Measurements from ENCODE around the gene UNCX. TPM values are rescaled to one million over a fixed set of nuclear protein-coding genes. Genes with fewer than 3 reads are reported as not detected.
"Not testable (repeated sequence)": the region's sequence is repeated elsewhere in the genome, so short reads cannot be mapped to it uniquely, and the experiment has no call there.

UNCX gene
- total RNA-seq, 1 experiment from 2014 or later: not detected

- no peak for DNase-seq (ENCODE audit: extremely low read depth, low read depth)
Observed at GRCh38 chr7:1274121-1274875, 41.6 kb downstream of the UNCX start.

GRCh38 chr7:1274876-1275375 is 42.3 kb downstream of the UNCX start:
- DNase-seq (ENCODE audit: extremely low read depth, low read depth): no peak

GRCh38 chr7:1275451-1276381 is 43.0 kb downstream of the UNCX start:
- DNase-seq (ENCODE audit: extremely low read depth, low read depth): no peak

- no peak for DNase-seq (ENCODE audit: extremely low read depth, low read depth)
Observed at GRCh38 chr7:1276626-1277175, 44.0 kb downstream of the UNCX start.

GRCh38 chr7:1278543-1278942 is 45.9 kb downstream of the UNCX start:
- DNase-seq (ENCODE audit: extremely low read depth, low read depth): no peak

GRCh38 chr7:1279041-1279440 is 46.4 kb downstream of the UNCX start:
- DNase-seq (ENCODE audit: extremely low read depth, low read depth): no peak

GRCh38 chr7:1279895-1280294 is 47.2 kb downstream of the UNCX start:
- DNase-seq (ENCODE audit: extremely low read depth, low read depth): not testable (repeated sequence)

- no peak for DNase-seq (ENCODE audit: extremely low read depth, low read depth)
Observed at GRCh38 chr7:1281068-1281467, 48.4 kb downstream of the UNCX start.

- no peak for DNase-seq (ENCODE audit: extremely low read depth, low read depth)
Observed at GRCh38 chr7:1282679-1283078, 50.0 kb downstream of the UNCX start.

GRCh38 chr7:1283337-1283736 is 50.7 kb downstream of the UNCX start:
- no peak for DNase-seq (ENCODE audit: extremely low read depth, low read depth)

- no peak for DNase-seq (ENCODE audit: extremely low read depth, low read depth)
Observed at GRCh38 chr7:1283941-1284742, 51.5 kb downstream of the UNCX start.

GRCh38 chr7:1284743-1285458 is 52.2 kb downstream of the UNCX start:
- no peak for DNase-seq (ENCODE audit: extremely low read depth, low read depth)

GRCh38 chr7:1285556-1286301 is 53.1 kb downstream of the UNCX start:
- DNase-seq (ENCODE audit: extremely low read depth, low read depth): no peak

Other genes starting within 250 kb of the UNCX start
- 0.05 TPM in 1 of 2 replicates, not detected in the other for gene CYP2W1, start 249.7 kb upstream of the UNCX start, total RNA-seq (2014; rRNA removed; shearing (Covaris generic))
- 0.72 and 1.2 TPM in 2 replicates for gene GPR146, start 188.3 kb upstream of the UNCX start, total RNA-seq (2014; rRNA removed; shearing (Covaris generic))
- 1.9 and 2.3 TPM in 2 replicates for gene GPER1, start 144.8 kb upstream of the UNCX start, total RNA-seq (2014; rRNA removed; shearing (Covaris generic))
- 36.7 and 40.0 TPM in 2 replicates for gene ZFAND2A, start 72.7 kb upstream of the UNCX start, total RNA-seq (2014; rRNA removed; shearing (Covaris generic))
- gene MICALL2, start 226.6 kb downstream of the UNCX start, total RNA-seq (2014; rRNA removed; shearing (Covaris generic)): 3.7 and 9.6 TPM in 2 replicates

All from NCI-H460 (cell line).